Measurements from ENCODE around the gene GMPPB.

The GMPPB gene

DNA sequence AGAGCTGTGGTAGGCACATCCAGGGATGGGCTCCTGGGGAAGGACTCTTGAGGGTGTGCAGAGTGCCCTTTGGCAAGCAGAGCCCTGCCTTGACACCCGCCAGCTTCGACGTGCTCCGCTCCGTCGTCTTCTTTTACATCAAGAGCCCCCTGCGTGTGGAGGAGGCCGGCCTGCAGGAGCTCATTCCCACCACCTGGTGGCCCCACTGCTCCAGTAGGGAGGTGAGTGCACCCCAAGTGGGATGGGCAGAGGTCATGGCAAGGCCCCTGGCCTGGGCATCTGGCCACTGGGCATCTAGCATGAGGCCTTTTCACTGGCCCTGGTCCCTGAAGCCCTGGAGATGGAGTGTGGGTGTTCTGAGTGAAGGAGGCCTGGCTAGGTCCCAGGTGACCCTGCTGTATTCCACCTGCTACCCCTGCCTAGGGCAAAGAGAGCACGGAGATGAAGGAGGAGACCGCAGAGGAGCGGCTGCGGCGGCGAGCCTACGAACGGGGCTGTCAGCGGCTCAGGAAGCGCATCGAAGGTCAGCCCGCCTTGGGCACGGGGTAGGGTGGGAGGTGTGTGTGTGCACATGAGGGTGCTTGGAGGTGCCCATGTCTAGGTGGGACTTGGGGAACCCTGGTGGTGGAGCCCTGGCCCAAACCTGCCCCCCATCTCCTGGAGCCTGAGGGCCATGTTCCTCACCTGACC is 22.2 kb downstream of the GMPPB start:
- Histone ChIP-seq H3K4me3 (replicated peaks; ENCODE audit: insufficient read depth, low read length) (no peak overlapping the region), H3K27ac (replicated peaks) (no peak overlapping the region), H3K27me3 (ENCODE audit: insufficient read depth, poor library complexity, severe bottlenecking) (no peaks in the 10 kb centered on the region)
- no peak for DNase-seq (ENCODE audit: low read depth in 1 of 2, low spot score in 1 of 2)
- no peak for TF ChIP-seq POLR2AphosphoS5 (IDR thresholded peaks at IDR 0.05; ENCODE audit: low read depth)
- TF ChIP-seq, protein P1, sequence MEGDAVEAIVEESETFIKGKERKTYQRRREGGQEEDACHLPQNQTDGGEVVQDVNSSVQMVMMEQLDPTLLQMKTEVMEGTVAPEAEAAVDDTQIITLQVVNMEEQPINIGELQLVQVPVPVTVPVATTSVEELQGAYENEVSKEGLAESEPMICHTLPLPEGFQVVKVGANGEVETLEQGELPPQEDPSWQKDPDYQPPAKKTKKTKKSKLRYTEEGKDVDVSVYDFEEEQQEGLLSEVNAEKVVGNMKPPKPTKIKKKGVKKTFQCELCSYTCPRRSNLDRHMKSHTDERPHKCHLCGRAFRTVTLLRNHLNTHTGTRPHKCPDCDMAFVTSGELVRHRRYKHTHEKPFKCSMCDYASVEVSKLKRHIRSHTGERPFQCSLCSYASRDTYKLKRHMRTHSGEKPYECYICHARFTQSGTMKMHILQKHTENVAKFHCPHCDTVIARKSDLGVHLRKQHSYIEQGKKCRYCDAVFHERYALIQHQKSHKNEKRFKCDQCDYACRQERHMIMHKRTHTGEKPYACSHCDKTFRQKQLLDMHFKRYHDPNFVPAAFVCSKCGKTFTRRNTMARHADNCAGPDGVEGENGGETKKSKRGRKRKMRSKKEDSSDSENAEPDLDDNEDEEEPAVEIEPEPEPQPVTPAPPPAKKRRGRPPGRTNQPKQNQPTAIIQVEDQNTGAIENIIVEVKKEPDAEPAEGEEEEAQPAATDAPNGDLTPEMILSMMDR (IDR thresholded peaks at IDR 0.05; ENCODE audit: insufficient read depth, low read length) = peak; percentile 4

DNA sequence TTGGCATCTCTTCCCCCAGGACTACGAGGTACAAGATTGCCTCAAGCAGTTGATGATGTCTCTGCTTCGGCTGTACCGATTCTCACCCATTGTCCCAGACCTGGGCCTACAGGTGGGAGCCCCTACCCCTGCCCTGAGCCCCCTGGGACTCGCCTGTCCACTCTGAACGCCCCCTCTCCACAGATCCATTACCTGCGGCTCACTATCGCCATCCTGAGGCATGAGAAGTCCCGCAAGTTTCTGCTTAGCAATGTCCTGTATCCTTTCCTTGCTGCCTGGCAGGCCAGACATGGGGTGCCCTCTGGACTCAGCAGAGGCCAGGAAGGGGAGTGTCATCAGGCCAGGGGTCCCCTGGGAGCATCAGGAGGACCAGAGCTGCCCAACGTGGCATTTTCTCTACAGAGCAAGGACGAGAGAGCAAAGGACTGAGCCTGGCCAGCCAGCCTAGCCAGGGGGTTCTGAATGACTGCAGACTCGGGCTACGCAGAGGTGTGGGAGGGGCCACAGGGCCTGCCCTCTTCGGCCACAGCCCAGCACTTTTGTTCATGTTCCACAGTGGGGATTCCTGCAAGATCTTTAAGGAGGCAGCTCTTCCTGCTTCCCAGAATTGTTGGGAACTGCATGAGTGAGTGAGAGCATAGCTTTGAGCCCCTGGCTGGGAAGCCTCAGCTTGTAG is 23.2 kb downstream of the GMPPB start:
- TF ChIP-seq SPI1 (IDR thresholded peaks at IDR 0.05; ENCODE audit: borderline replicate concordance, low read depth) (no peak), GABPA (IDR thresholded peaks at IDR 0.05; ENCODE audit: low read depth) (no peak), POLR2AphosphoS5 (IDR thresholded peaks at IDR 0.05; ENCODE audit: low read depth) (no peak)
- TF ChIP-seq, protein P2, sequence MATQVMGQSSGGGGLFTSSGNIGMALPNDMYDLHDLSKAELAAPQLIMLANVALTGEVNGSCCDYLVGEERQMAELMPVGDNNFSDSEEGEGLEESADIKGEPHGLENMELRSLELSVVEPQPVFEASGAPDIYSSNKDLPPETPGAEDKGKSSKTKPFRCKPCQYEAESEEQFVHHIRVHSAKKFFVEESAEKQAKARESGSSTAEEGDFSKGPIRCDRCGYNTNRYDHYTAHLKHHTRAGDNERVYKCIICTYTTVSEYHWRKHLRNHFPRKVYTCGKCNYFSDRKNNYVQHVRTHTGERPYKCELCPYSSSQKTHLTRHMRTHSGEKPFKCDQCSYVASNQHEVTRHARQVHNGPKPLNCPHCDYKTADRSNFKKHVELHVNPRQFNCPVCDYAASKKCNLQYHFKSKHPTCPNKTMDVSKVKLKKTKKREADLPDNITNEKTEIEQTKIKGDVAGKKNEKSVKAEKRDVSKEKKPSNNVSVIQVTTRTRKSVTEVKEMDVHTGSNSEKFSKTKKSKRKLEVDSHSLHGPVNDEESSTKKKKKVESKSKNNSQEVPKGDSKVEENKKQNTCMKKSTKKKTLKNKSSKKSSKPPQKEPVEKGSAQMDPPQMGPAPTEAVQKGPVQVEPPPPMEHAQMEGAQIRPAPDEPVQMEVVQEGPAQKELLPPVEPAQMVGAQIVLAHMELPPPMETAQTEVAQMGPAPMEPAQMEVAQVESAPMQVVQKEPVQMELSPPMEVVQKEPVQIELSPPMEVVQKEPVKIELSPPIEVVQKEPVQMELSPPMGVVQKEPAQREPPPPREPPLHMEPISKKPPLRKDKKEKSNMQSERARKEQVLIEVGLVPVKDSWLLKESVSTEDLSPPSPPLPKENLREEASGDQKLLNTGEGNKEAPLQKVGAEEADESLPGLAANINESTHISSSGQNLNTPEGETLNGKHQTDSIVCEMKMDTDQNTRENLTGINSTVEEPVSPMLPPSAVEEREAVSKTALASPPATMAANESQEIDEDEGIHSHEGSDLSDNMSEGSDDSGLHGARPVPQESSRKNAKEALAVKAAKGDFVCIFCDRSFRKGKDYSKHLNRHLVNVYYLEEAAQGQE (IDR thresholded peaks at IDR 0.05; ENCODE audit: insufficient replicate concordance, low read depth) = no peak
- TF ChIP-seq, protein P1 (IDR thresholded peaks at IDR 0.05; ENCODE audit: insufficient read depth, low read length) = no peak

DNA sequence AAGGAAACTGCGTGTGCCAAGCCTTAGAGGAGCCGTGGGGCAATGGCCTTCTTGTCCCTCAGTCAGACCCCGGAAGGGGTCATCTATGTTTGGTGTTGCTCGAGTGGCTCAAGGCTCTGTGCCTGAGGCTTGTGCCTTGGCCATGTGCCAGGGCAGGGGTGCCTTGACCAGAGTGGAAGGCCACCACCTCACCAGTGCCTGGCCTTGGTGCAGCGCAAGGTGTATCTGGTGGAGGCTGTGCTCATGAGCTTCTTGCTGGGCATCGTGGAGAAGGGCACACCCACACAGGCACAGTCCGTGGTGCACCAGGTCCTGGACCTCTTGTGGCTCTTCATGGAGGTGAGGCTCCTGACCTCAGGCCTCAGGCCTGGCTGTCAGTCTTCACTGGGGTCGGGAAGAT is 23.7 kb downstream of the GMPPB start:
- TF ChIP-seq, protein P1 (IDR thresholded peaks at IDR 0.05; ENCODE audit: insufficient read depth, low read length) = no peak
- no peak for TF ChIP-seq GABPA (IDR thresholded peaks at IDR 0.05; ENCODE audit: low read depth)
- TF ChIP-seq POLR2AphosphoS5 (IDR thresholded peaks at IDR 0.05; ENCODE audit: low read depth) = no peak
- TF ChIP-seq, protein P2 (IDR thresholded peaks at IDR 0.05; ENCODE audit: insufficient replicate concordance, low read depth) = no peak
- no peak for TF ChIP-seq SPI1 (IDR thresholded peaks at IDR 0.05; ENCODE audit: borderline replicate concordance, low read depth)
- H3K27ac ChIP-seq (replicated peaks) = no peak overlapping the region
- H3K4me3 ChIP-seq (replicated peaks; ENCODE audit: insufficient read depth, low read length) = no peak overlapping the region

More for the DNA sequence above, 23.2 kb downstream of the GMPPB start:
- H3K4me3 ChIP-seq (replicated peaks; ENCODE audit: insufficient read depth, low read length) = no peak overlapping the region
- DNase-seq (ENCODE audit: low read depth in 1 of 2, low spot score in 1 of 2) = no peak
- no peak overlapping the region for H3K27ac ChIP-seq (replicated peaks)
- no peaks in the 10 kb centered on the region for H3K27me3 ChIP-seq (ENCODE audit: insufficient read depth, poor library complexity, severe bottlenecking)

More for the DNA sequence above, 23.7 kb downstream of the GMPPB start:
- no peak for DNase-seq (ENCODE audit: low read depth in 1 of 2, low spot score in 1 of 2)
- H3K27me3 ChIP-seq (ENCODE audit: insufficient read depth, poor library complexity, severe bottlenecking) = no peaks in the 10 kb centered on the region
